HepG2 (cell line): ENCODE data around the gene CELSR2. TPM values are rescaled to one million over a fixed set of nuclear protein-coding genes. Genes with fewer than 3 reads are reported as not detected.

Experiments
- ISL2 ChIP-seq: sonication (generic); formaldehyde crosslinking; IDR thresholded peaks from 2 replicates; pipeline ENCODE4 v1.5.0; 2020; ENCODE audit warnings: missing genetic modification reagents
- KDM5B ChIP-seq: sonication (generic); formaldehyde crosslinking; IDR thresholded peaks from 2 replicates; pipeline ENCODE4 v1.4.0; 2020; ENCODE audit warnings: missing genetic modification reagents, mild to moderate bottlenecking, borderline replicate concordance
- MTF1 ChIP-seq: sonication (generic); formaldehyde crosslinking; IDR thresholded peaks from 2 replicates; pipeline ENCODE4 v1.5.0; 2020; ENCODE audit warnings: missing genetic modification reagents
- NR1H2 ChIP-seq: sonication (generic); formaldehyde crosslinking; IDR thresholded peaks from 2 replicates; pipeline ENCODE4 v1.8.1; 2022; ENCODE audit warnings: low read depth, missing genetic modification reagents, borderline replicate concordance
- NRL ChIP-seq: sonication (generic); formaldehyde crosslinking; IDR thresholded peaks from 2 replicates; pipeline ENCODE4 v1.5.0; 2020; ENCODE audit warnings: missing genetic modification reagents, mild to moderate bottlenecking, moderate library complexity, borderline replicate concordance
- RFX3 ChIP-seq: IDR thresholded peaks from 2 replicates; pipeline ENCODE4 v1.6.1; 2016; ENCODE audit warnings: missing biosample characterization, missing genetic modification reagents
- SNAPC4 ChIP-seq: sonication (generic); formaldehyde crosslinking; IDR thresholded peaks from 2 replicates; pipeline ENCODE4 v1.4.0; 2020; ENCODE audit warnings: mild to moderate bottlenecking, missing genetic modification reagents
- STAT5B ChIP-seq: sonication (generic); formaldehyde crosslinking; IDR thresholded peaks from 2 replicates; pipeline ENCODE4 v1.4.0; 2020; ENCODE audit warnings: missing genetic modification reagents
- TRIM22 ChIP-seq: fragments of 450-650 bp; IDR thresholded peaks from 2 replicates; pipeline ENCODE4 v1.6.1; 2017
- ZKSCAN5 ChIP-seq: sonication (generic); formaldehyde crosslinking; IDR thresholded peaks from 2 replicates; pipeline ENCODE4 v1.5.1; 2020; ENCODE audit warnings: mild to moderate bottlenecking, missing genetic modification reagents
- ZNF296 ChIP-seq: sonication (generic); formaldehyde crosslinking; conservative IDR thresholded peaks from 2 replicates; pipeline ENCODE4 v1.5.0; 2020; ENCODE audit warnings: mild to moderate bottlenecking, missing genetic modification reagents
- ZNF326 ChIP-seq: sonication (generic); formaldehyde crosslinking; IDR thresholded peaks from 2 replicates; pipeline ENCODE4 v1.4.0; 2020; ENCODE audit warnings: missing genetic modification reagents, borderline replicate concordance
- ZNF383 ChIP-seq: sonication (generic); formaldehyde crosslinking; IDR thresholded peaks from 2 replicates; pipeline ENCODE4 v1.4.0; 2020; ENCODE audit warnings: missing genetic modification reagents, mild to moderate bottlenecking, borderline replicate concordance
- ZNF530 ChIP-seq: sonication (generic); formaldehyde crosslinking; IDR thresholded peaks from 2 replicates; pipeline ENCODE4 v1.5.0; 2020; ENCODE audit warnings: low read depth, mild to moderate bottlenecking, missing genetic modification reagents
- ZNF737 ChIP-seq: sonication (generic); formaldehyde crosslinking; IDR thresholded peaks from 2 replicates; pipeline ENCODE4 v1.5.0; 2020; ENCODE audit warnings: missing genetic modification reagents, mild to moderate bottlenecking, borderline replicate concordance
- polyA plus RNA-seq, 8 experiments: library from polyadenylated mRNA; depleted of rRNA in 3 of 8; stranded (reverse) in 7 of 8; unstranded in 1 of 8; fragments of >200 nt; fragmentation: Illumina TruSeq in 4 of 8; extraction: Trizol in 4 of 8; gene quantifications; 2 replicates each; pipeline versions ENCODE4 v1.2.1 to v1.2.3, GENCODE V29; 2011 to 2016; ENCODE audit warnings: low read depth in 4 of 8, missing spikeins in 1 of 8, mixed read lengths in 1 of 8; ENCODE audit not compliant: insufficient read depth in 1 of 8
- total RNA-seq, 5 experiments: library from RNA; depleted of rRNA; stranded (reverse); fragments of >200 nt; fragmentation: Illumina TruSeq; extraction: Trizol; gene quantifications; 2 replicates each; pipeline ENCODE4 v1.2.3, GENCODE V29; 2016; ENCODE audit warnings: low read depth in 1 of 5
- TF ChIP-seq, protein P1 (sequence below): sonication (generic); formaldehyde crosslinking; IDR thresholded peaks from 2 replicates; pipeline ENCODE4 v1.8.0; 2022; ENCODE audit warnings: missing genetic modification reagents, mild to moderate bottlenecking, moderate library complexity, borderline replicate concordance
- TF ChIP-seq, protein P2 (sequence below): sonication (generic); formaldehyde crosslinking; IDR thresholded peaks from 2 replicates; pipeline ENCODE4 v1.8.1; 2022; ENCODE audit warnings: low read depth, mild to moderate bottlenecking, missing genetic modification reagents

The CELSR2 gene
- total and polyA plus RNA-seq, 2 of the 13 experiments (the other 11 are each of a cell fraction or from before 2014, with no cell fraction given): 4.0 to 6.6 TPM

- no peak; the same call in 1 of the 2 replicates for TF ChIP-seq KDM5B (CRISPR knock-in tag)
- TF ChIP-seq NRL (CRISPR knock-in tag): peak; percentile 66; the same call in 1 of the 2 replicates
- TF ChIP-seq ZNF530 (CRISPR knock-in tag): no peak
- TF ChIP-seq, protein P1, sequence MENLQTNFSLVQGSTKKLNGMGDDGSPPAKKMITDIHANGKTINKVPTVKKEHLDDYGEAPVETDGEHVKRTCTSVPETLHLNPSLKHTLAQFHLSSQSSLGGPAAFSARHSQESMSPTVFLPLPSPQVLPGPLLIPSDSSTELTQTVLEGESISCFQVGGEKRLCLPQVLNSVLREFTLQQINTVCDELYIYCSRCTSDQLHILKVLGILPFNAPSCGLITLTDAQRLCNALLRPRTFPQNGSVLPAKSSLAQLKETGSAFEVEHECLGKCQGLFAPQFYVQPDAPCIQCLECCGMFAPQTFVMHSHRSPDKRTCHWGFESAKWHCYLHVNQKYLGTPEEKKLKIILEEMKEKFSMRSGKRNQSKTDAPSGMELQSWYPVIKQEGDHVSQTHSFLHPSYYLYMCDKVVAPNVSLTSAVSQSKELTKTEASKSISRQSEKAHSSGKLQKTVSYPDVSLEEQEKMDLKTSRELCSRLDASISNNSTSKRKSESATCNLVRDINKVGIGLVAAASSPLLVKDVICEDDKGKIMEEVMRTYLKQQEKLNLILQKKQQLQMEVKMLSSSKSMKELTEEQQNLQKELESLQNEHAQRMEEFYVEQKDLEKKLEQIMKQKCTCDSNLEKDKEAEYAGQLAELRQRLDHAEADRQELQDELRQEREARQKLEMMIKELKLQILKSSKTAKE: no peak
- no peak for TF ChIP-seq RFX3 (CRISPR knock-in tag)
- TF ChIP-seq SNAPC4 (CRISPR knock-in tag): no peak
- peak; percentile 95; the same call in 1 of the 2 replicates for TF ChIP-seq ZNF737 (CRISPR knock-in tag)
- TF ChIP-seq ZNF383 (CRISPR knock-in tag): no peak
- no peak; the same call in 1 of the 2 replicates for TF ChIP-seq ZNF296 (CRISPR knock-in tag)
- TF ChIP-seq, protein P2, sequence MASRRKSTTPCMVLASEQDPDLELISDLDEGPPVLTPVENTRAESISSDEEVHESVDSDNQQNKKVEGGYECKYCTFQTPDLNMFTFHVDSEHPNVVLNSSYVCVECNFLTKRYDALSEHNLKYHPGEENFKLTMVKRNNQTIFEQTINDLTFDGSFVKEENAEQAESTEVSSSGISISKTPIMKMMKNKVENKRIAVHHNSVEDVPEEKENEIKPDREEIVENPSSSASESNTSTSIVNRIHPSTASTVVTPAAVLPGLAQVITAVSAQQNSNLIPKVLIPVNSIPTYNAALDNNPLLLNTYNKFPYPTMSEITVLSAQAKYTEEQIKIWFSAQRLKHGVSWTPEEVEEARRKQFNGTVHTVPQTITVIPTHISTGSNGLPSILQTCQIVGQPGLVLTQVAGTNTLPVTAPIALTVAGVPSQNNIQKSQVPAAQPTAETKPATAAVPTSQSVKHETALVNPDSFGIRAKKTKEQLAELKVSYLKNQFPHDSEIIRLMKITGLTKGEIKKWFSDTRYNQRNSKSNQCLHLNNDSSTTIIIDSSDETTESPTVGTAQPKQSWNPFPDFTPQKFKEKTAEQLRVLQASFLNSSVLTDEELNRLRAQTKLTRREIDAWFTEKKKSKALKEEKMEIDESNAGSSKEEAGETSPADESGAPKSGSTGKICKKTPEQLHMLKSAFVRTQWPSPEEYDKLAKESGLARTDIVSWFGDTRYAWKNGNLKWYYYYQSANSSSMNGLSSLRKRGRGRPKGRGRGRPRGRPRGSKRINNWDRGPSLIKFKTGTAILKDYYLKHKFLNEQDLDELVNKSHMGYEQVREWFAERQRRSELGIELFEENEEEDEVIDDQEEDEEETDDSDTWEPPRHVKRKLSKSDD: no peak
- TF ChIP-seq NR1H2 (CRISPR knock-in tag): no peak
- TF ChIP-seq TRIM22: no peak
- no peak for TF ChIP-seq STAT5B
- no peak for TF ChIP-seq ZNF326 (CRISPR knock-in tag)
- no peak for TF ChIP-seq MTF1
- TF ChIP-seq ISL2 (CRISPR knock-in tag): no peak
- TF ChIP-seq ZKSCAN5 (CRISPR knock-in tag): no peak
Measured at GRCh38 chr1:109213824-109214693, 35.3 kb upstream of the CELSR2 start, which contains the start of gene SARS1 (continued).
